ENCODE data around the gene RIMS4. TPM values are rescaled to one million over a fixed set of nuclear protein-coding genes. Genes with fewer than 3 reads are reported as not detected.

Gene RIMS4
- total and polyA plus RNA-seq, 4 donors, result not detected

GRCh38 chr20:44796758-44797457 is 13.4 kb downstream of the RIMS4 start (continued):
- no peak for TF ChIP-seq YY1 (IDR thresholded peaks at IDR 0.05)
- no peak for TF ChIP-seq SP1 (IDR thresholded peaks at IDR 0.05)
- TF ChIP-seq FOXA2 (IDR thresholded peaks at IDR 0.05), result no peak
- no peak for TF ChIP-seq JUND (IDR thresholded peaks at IDR 0.05)
- no peak for TF ChIP-seq RXRA (IDR thresholded peaks at IDR 0.05)
- TF ChIP-seq ZBTB33 (IDR thresholded peaks at IDR 0.05), result no peak
- TF ChIP-seq EGR1 (IDR thresholded peaks at IDR 0.05; ENCODE audit: low read depth in 2 of 2), result no peak
- no peak for TF ChIP-seq TAF1 (conservative IDR thresholded peaks at IDR 0.05)

GRCh38 chr20:44796311-44796710 is 14.0 kb downstream of the RIMS4 start:
- Histone ChIP-seq H3K9ac (ENCODE audit: low read depth in 1 of 2, low read length in 2 of 2) (no peak overlapping the region), H3K36me3 (ENCODE audit: control insufficient read depth in 4 of 4, insufficient read depth in 3 of 4, low read depth in 1 of 4, low read length in 3 of 4) (no peaks in the 10 kb centered on the region), H3K9me3 (ENCODE audit: control insufficient read depth in 4 of 4, low read length in 3 of 4) (no peaks in the 10 kb centered on the region), H3K4me3 (ENCODE audit: low read depth in 1 of 3, low read length in 3 of 3) (no peak overlapping the region), H3K27ac (ENCODE audit: low read depth in 1 of 2, low read length in 2 of 2) (no peak overlapping the region), H3K4me1 (ENCODE audit: control insufficient read depth in 4 of 4, insufficient read depth in 4 of 4, low read length in 3 of 4) (no peaks in the 10 kb centered on the region), H3K27me3 (ENCODE audit: control insufficient read depth in 4 of 4, insufficient read depth in 4 of 4, low read length in 3 of 4) (peaks cover 0 to 2% (median 0%) of the 10 kb centered on the region in 4 donors)
- no peak for DNase-seq (ENCODE audit: low spot score)
- TF ChIP-seq RXRA (IDR thresholded peaks at IDR 0.05), result no peak
- no peak for TF ChIP-seq EGR1 (IDR thresholded peaks at IDR 0.05; ENCODE audit: low read depth in 2 of 2)

DNA sequence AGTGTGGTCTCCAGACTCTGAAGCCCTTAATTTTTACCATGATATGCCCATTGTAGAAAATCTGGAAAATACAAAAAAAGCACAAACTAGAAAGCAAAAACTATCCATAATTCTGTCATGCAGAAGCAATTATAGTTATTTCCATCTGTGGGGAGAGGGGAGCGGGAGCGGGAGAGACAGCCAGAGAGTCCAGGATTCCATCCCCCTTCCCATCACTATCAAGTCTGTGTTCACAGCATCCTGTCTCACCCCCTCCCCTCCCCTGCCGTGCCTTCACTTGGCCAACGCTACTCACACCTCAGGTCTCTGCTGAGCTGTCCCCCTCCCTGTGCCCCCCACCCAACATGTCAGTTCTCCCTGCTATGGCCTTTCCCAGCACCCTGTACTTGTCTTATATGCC is 14.5 kb downstream of the RIMS4 start:
- H3K27ac ChIP-seq (ENCODE audit: low read depth in 1 of 2, low read length in 2 of 2), result no peak overlapping the region
- no peak overlapping the region for H3K9ac ChIP-seq (ENCODE audit: low read depth in 1 of 2, low read length in 2 of 2)
- no peaks in the 10 kb centered on the region for H3K4me1 ChIP-seq (ENCODE audit: control insufficient read depth in 4 of 4, insufficient read depth in 4 of 4, low read length in 3 of 4)
- H3K27me3 ChIP-seq (ENCODE audit: control insufficient read depth in 4 of 4, insufficient read depth in 4 of 4, low read length in 3 of 4), result peaks cover 0 to 2% (median 0%) of the 10 kb centered on the region in 4 donors
- TF ChIP-seq FOXA2 (IDR thresholded peaks at IDR 0.05), result no peak
- TF ChIP-seq EGR1 (IDR thresholded peaks at IDR 0.05; ENCODE audit: low read depth in 2 of 2), result no peak
- no peak for TF ChIP-seq HNF4G (IDR thresholded peaks at IDR 0.05)
- no peak for TF ChIP-seq RAD21 (IDR thresholded peaks at IDR 0.05)
- TF ChIP-seq, protein P1, sequence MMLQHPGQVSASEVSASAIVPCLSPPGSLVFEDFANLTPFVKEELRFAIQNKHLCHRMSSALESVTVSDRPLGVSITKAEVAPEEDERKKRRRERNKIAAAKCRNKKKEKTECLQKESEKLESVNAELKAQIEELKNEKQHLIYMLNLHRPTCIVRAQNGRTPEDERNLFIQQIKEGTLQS (IDR thresholded peaks at IDR 0.05), result no peak
- no peak for TF ChIP-seq TAF1 (conservative IDR thresholded peaks at IDR 0.05)
- no peak for TF ChIP-seq MAX (IDR thresholded peaks at IDR 0.05)
- no peak for TF ChIP-seq REST (IDR thresholded peaks at IDR 0.05)
- TF ChIP-seq FOXA1 (IDR thresholded peaks at IDR 0.05), result no peak
- TF ChIP-seq SP1 (IDR thresholded peaks at IDR 0.05), result no peak
- no peak for TF ChIP-seq RXRA (IDR thresholded peaks at IDR 0.05)
- TF ChIP-seq ZBTB33 (IDR thresholded peaks at IDR 0.05), result no peak
- TF ChIP-seq CTCF (IDR thresholded peaks at IDR 0.05; ENCODE audit: low read depth, low read length, missing input control), result no peak
- TF ChIP-seq NR2F2 (IDR thresholded peaks at IDR 0.05), result no peak
- TF ChIP-seq HNF4A (conservative IDR thresholded peaks at IDR 0.05), result no peak
- no peak for TF ChIP-seq YY1 (IDR thresholded peaks at IDR 0.05)
- DNase-seq (ENCODE audit: low spot score), result no peak
- H3K4me3 ChIP-seq (ENCODE audit: low read depth in 1 of 3, low read length in 3 of 3), result no peak overlapping the region
- H3K36me3 ChIP-seq (ENCODE audit: control insufficient read depth in 4 of 4, insufficient read depth in 3 of 4, low read depth in 1 of 4, low read length in 3 of 4), result no peaks in the 10 kb centered on the region
- WGBS, result 42% methylated on average over 4 of the region's 4 CpGs
- H3K9me3 ChIP-seq (ENCODE audit: control insufficient read depth in 4 of 4, low read length in 3 of 4), result no peaks in the 10 kb centered on the region

All from liver (tissue), 9 donors.